GM12891 (cell line): ENCODE results near the gene WLS.

Source experiments
- POLR2A ChIP-seq: IDR thresholded peaks from 2 replicates; pipeline ENCODE4 v1.6.1; 2011; ENCODE audit warnings: low read depth, low read length, control low read depth
- POLR2AphosphoS5 ChIP-seq: IDR thresholded peaks from 2 replicates; pipeline ENCODE4 v1.6.1; 2011; ENCODE audit warnings: low read depth, low read length, control low read depth
- SPI1 ChIP-seq: IDR thresholded peaks from 2 replicates; pipeline ENCODE4 v1.6.1; 2011; ENCODE audit warnings: low read depth, low read length, control low read depth
- TAF1 ChIP-seq: IDR thresholded peaks from 2 replicates; pipeline ENCODE4 v1.6.1; 2011; ENCODE audit warnings: low read depth, low read length, control low read depth

- TF ChIP-seq SPI1 (no peak), POLR2A (no peak), TAF1 (no peak), POLR2AphosphoS5 (no peak)
Observed at GRCh38 chr1:68204977-68205630, 27.2 kb downstream of the WLS start.
